Measurements from ENCODE around the gene BRAF.
"Not testable (repeated sequence)": the region's sequence is repeated elsewhere in the genome, so short reads cannot be mapped to it uniquely, and the experiment has no call there.

BRAF gene

GRCh38 chr7:140841166-140841715 is 83.5 kb downstream of the BRAF start:
- no peak overlapping the region for H3K4me3 Mint-ChIP-seq
- DNase-seq = no peak
- no peaks in the 10 kb centered on the region for H3K27me3 Mint-ChIP-seq
- H3K36me3 Mint-ChIP-seq (ENCODE audit: insufficient read depth) = peaks cover 18% of the 10 kb centered on the region
- H3K9me3 Mint-ChIP-seq = no peaks in the 10 kb centered on the region
- no peak for ATAC-seq (replicated peaks)
- peaks cover 5 to 6% of the 10 kb centered on the region in 2 donors for H3K4me1 Mint-ChIP-seq (ENCODE audit: low read depth in 2 of 2)
- H3K27ac Mint-ChIP-seq = peak overlapping the region in 1 of 2 donors; percentile 24

- Mint-ChIP-seq H3K36me3 (ENCODE audit: insufficient read depth) (peaks cover 17% of the 10 kb centered on the region), H3K9me3 (no peaks in the 10 kb centered on the region), H3K4me3 (no peak overlapping the region), H3K27me3 (no peaks in the 10 kb centered on the region), H3K4me1 (ENCODE audit: low read depth in 2 of 2) (no peaks in the 10 kb centered on the region), H3K27ac (no peak overlapping the region)
- no peak for DNase-seq
- ATAC-seq (replicated peaks) = no peak
Observed at GRCh38 chr7:140831724-140832123, 93.0 kb downstream of the BRAF start.

GRCh38 chr7:140829720-140830119 is 95.0 kb downstream of the BRAF start:
- Mint-ChIP-seq H3K4me3 (no peak overlapping the region), H3K27me3 (no peaks in the 10 kb centered on the region), H3K9me3 (no peaks in the 10 kb centered on the region), H3K4me1 (ENCODE audit: low read depth in 2 of 2) (no peaks in the 10 kb centered on the region), H3K36me3 (ENCODE audit: insufficient read depth) (peaks cover 22% of the 10 kb centered on the region), H3K27ac (peak overlapping the region in 1 of 2 donors; percentile 6)
- no peak for ATAC-seq (replicated peaks)
- DNase-seq = no peak

GRCh38 chr7:140828741-140829140 is 96.0 kb downstream of the BRAF start:
- peak overlapping the region in 1 of 2 donors; percentile 9 for H3K27ac Mint-ChIP-seq
- no peak for DNase-seq
- H3K36me3 Mint-ChIP-seq (ENCODE audit: insufficient read depth) = peaks cover 17% of the 10 kb centered on the region
- H3K4me1 Mint-ChIP-seq (ENCODE audit: low read depth in 2 of 2) = peaks cover 0 to 6% of the 10 kb centered on the region in 2 donors
- no peak for ATAC-seq (replicated peaks)
- H3K27me3 Mint-ChIP-seq = no peaks in the 10 kb centered on the region
- H3K4me3 Mint-ChIP-seq = no peak overlapping the region
- H3K9me3 Mint-ChIP-seq = no peaks in the 10 kb centered on the region

GRCh38 chr7:140817383-140817782 is 107.3 kb downstream of the BRAF start:
- not testable (repeated sequence) for DNase-seq; H3K4me1 Mint-ChIP-seq (ENCODE audit: low read depth in 2 of 2); H3K9me3 Mint-ChIP-seq; H3K27me3 Mint-ChIP-seq; H3K27ac Mint-ChIP-seq; H3K4me3 Mint-ChIP-seq; H3K36me3 Mint-ChIP-seq (ENCODE audit: insufficient read depth); ATAC-seq (replicated peaks)

- no peaks in the 10 kb centered on the region for H3K27me3 Mint-ChIP-seq
- peaks cover 7% of the 10 kb centered on the region for H3K36me3 Mint-ChIP-seq (ENCODE audit: insufficient read depth)
- ATAC-seq (replicated peaks) (peak; percentile 82), DNase-seq (peak; percentile 64 to 73 (median 66))
- H3K4me3 Mint-ChIP-seq = no peak overlapping the region
- peaks cover 3 to 4% of the 10 kb centered on the region in 2 donors for H3K4me1 Mint-ChIP-seq (ENCODE audit: low read depth in 2 of 2)
- H3K9me3 Mint-ChIP-seq = no peaks in the 10 kb centered on the region
- H3K27ac Mint-ChIP-seq = no peak overlapping the region
Observed at GRCh38 chr7:140810830-140811556, 113.7 kb downstream of the BRAF start.

GRCh38 chr7:140810385-140810784 is 114.3 kb downstream of the BRAF start:
- DNase-seq (no peak), ATAC-seq (replicated peaks) (no peak)
- H3K4me1 Mint-ChIP-seq (ENCODE audit: low read depth in 2 of 2) = peaks cover 3 to 4% of the 10 kb centered on the region in 2 donors
- no peaks in the 10 kb centered on the region for H3K27me3 Mint-ChIP-seq
- H3K36me3 Mint-ChIP-seq (ENCODE audit: insufficient read depth) = peaks cover 7% of the 10 kb centered on the region
- H3K27ac Mint-ChIP-seq = no peak overlapping the region
- no peaks in the 10 kb centered on the region for H3K9me3 Mint-ChIP-seq
- H3K4me3 Mint-ChIP-seq = no peak overlapping the region

GRCh38 chr7:140778975-140779374 is 145.8 kb downstream of the BRAF start:
- H3K9me3 Mint-ChIP-seq = no peaks in the 10 kb centered on the region
- peaks cover 56% of the 10 kb centered on the region for H3K36me3 Mint-ChIP-seq (ENCODE audit: insufficient read depth)
- H3K4me1 Mint-ChIP-seq (ENCODE audit: low read depth in 2 of 2) = peaks cover 3 to 6% of the 10 kb centered on the region in 2 donors
- H3K4me3 Mint-ChIP-seq = no peak overlapping the region
- ATAC-seq (replicated peaks) = no peak
- H3K27ac Mint-ChIP-seq = peak overlapping the region in 1 of 2 donors; percentile 74
- no peaks in the 10 kb centered on the region for H3K27me3 Mint-ChIP-seq
- DNase-seq = no peak

GRCh38 chr7:140778568-140778967 is 146.2 kb downstream of the BRAF start:
- Mint-ChIP-seq H3K27ac (peak overlapping the region in 1 of 2 donors; percentile 74), H3K9me3 (no peaks in the 10 kb centered on the region), H3K36me3 (ENCODE audit: insufficient read depth) (peaks cover 59% of the 10 kb centered on the region), H3K4me3 (no peak overlapping the region), H3K27me3 (no peaks in the 10 kb centered on the region), H3K4me1 (ENCODE audit: low read depth in 2 of 2) (peaks cover 3 to 6% of the 10 kb centered on the region in 2 donors)
- DNase-seq (no peak), ATAC-seq (replicated peaks) (no peak)

GRCh38 chr7:140774371-140774770 is 150.4 kb downstream of the BRAF start:
- H3K27me3 Mint-ChIP-seq = no peaks in the 10 kb centered on the region
- no peak for DNase-seq
- H3K4me3 Mint-ChIP-seq = no peak overlapping the region
- H3K9me3 Mint-ChIP-seq = no peaks in the 10 kb centered on the region
- H3K36me3 Mint-ChIP-seq (ENCODE audit: insufficient read depth) = peaks cover 34% of the 10 kb centered on the region
- ATAC-seq (replicated peaks) = no peak
- H3K27ac Mint-ChIP-seq = peak overlapping the region; percentile 35 to 44
- peaks cover 3 to 6% of the 10 kb centered on the region in 2 donors for H3K4me1 Mint-ChIP-seq (ENCODE audit: low read depth in 2 of 2)

GRCh38 chr7:140773104-140773503 is 151.6 kb downstream of the BRAF start:
- ATAC-seq (replicated peaks) (no peak), DNase-seq (no peak)
- Mint-ChIP-seq H3K4me1 (ENCODE audit: low read depth in 2 of 2) (no peaks in the 10 kb centered on the region), H3K9me3 (no peaks in the 10 kb centered on the region), H3K36me3 (ENCODE audit: insufficient read depth) (peaks cover 37% of the 10 kb centered on the region), H3K4me3 (no peak overlapping the region), H3K27ac (peak overlapping the region in 1 of 2 donors; percentile 52), H3K27me3 (no peaks in the 10 kb centered on the region)

GRCh38 chr7:140771826-140772225 is 152.9 kb downstream of the BRAF start:
- Mint-ChIP-seq H3K9me3 (no peaks in the 10 kb centered on the region), H3K36me3 (ENCODE audit: insufficient read depth) (peaks cover 25% of the 10 kb centered on the region), H3K27me3 (no peaks in the 10 kb centered on the region), H3K4me1 (ENCODE audit: low read depth in 2 of 2) (peaks cover 0 to 10% of the 10 kb centered on the region in 2 donors), H3K27ac (no peak overlapping the region), H3K4me3 (no peak overlapping the region)
- DNase-seq (no peak), ATAC-seq (replicated peaks) (no peak)

- H3K4me3 Mint-ChIP-seq = no peak overlapping the region
- no peaks in the 10 kb centered on the region for H3K9me3 Mint-ChIP-seq
- H3K36me3 Mint-ChIP-seq (ENCODE audit: insufficient read depth) = peaks cover 16% of the 10 kb centered on the region
- peaks cover 0 to 10% of the 10 kb centered on the region in 2 donors for H3K4me1 Mint-ChIP-seq (ENCODE audit: low read depth in 2 of 2)
- DNase-seq (no peak), ATAC-seq (replicated peaks) (no peak)
- H3K27me3 Mint-ChIP-seq = no peaks in the 10 kb centered on the region
- no peak overlapping the region for H3K27ac Mint-ChIP-seq
Observed at GRCh38 chr7:140769852-140770251, 154.9 kb downstream of the BRAF start.

- ATAC-seq (replicated peaks) (no peak), DNase-seq (no peak)
- Mint-ChIP-seq H3K36me3 (ENCODE audit: insufficient read depth) (peaks cover 12% of the 10 kb centered on the region), H3K27ac (peak overlapping the region in 1 of 2 donors; percentile 57), H3K9me3 (no peaks in the 10 kb centered on the region), H3K4me3 (no peak overlapping the region), H3K27me3 (no peaks in the 10 kb centered on the region), H3K4me1 (ENCODE audit: low read depth in 2 of 2) (peaks cover 0 to 10% of the 10 kb centered on the region in 2 donors)
Observed at GRCh38 chr7:140767418-140767817, 157.3 kb downstream of the BRAF start.
